ENCODE measurements around the gene DLG5.

DNA sequence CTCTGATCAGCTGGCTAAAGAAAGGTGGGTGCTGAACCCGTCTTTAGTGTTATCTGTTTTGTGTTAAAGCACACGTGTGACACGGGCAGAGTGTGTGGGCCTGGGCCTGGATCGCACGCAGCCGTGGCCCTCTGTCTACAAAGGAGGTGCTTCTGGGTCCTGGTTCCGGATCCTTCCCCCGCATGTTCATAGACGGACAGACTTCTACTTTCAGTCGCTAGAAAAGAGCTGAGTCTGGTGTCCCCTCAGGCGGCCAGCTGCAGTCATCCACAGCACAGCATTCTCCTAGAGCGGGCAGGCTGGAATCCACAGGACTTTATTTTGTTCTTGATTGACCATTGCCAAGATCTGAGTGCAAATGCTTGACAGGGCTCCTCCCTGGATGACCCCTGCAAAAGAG lies 134.4 kb downstream of the DLG5 start:
- TF ChIP-seq CBX8 (IDR thresholded peaks at IDR 0.05) (no peak), POLR2A (IDR thresholded peaks at IDR 0.05; ENCODE audit: low read length) (no peak), SREBF2 (IDR thresholded peaks at IDR 0.05) (no peak)
- TF ChIP-seq, protein P1, sequence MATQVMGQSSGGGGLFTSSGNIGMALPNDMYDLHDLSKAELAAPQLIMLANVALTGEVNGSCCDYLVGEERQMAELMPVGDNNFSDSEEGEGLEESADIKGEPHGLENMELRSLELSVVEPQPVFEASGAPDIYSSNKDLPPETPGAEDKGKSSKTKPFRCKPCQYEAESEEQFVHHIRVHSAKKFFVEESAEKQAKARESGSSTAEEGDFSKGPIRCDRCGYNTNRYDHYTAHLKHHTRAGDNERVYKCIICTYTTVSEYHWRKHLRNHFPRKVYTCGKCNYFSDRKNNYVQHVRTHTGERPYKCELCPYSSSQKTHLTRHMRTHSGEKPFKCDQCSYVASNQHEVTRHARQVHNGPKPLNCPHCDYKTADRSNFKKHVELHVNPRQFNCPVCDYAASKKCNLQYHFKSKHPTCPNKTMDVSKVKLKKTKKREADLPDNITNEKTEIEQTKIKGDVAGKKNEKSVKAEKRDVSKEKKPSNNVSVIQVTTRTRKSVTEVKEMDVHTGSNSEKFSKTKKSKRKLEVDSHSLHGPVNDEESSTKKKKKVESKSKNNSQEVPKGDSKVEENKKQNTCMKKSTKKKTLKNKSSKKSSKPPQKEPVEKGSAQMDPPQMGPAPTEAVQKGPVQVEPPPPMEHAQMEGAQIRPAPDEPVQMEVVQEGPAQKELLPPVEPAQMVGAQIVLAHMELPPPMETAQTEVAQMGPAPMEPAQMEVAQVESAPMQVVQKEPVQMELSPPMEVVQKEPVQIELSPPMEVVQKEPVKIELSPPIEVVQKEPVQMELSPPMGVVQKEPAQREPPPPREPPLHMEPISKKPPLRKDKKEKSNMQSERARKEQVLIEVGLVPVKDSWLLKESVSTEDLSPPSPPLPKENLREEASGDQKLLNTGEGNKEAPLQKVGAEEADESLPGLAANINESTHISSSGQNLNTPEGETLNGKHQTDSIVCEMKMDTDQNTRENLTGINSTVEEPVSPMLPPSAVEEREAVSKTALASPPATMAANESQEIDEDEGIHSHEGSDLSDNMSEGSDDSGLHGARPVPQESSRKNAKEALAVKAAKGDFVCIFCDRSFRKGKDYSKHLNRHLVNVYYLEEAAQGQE (IDR thresholded peaks at IDR 0.05), result no peak
- TF ChIP-seq, protein P2, sequence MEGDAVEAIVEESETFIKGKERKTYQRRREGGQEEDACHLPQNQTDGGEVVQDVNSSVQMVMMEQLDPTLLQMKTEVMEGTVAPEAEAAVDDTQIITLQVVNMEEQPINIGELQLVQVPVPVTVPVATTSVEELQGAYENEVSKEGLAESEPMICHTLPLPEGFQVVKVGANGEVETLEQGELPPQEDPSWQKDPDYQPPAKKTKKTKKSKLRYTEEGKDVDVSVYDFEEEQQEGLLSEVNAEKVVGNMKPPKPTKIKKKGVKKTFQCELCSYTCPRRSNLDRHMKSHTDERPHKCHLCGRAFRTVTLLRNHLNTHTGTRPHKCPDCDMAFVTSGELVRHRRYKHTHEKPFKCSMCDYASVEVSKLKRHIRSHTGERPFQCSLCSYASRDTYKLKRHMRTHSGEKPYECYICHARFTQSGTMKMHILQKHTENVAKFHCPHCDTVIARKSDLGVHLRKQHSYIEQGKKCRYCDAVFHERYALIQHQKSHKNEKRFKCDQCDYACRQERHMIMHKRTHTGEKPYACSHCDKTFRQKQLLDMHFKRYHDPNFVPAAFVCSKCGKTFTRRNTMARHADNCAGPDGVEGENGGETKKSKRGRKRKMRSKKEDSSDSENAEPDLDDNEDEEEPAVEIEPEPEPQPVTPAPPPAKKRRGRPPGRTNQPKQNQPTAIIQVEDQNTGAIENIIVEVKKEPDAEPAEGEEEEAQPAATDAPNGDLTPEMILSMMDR (IDR thresholded peaks at IDR 0.05), result no peak
- TF ChIP-seq, protein P3, sequence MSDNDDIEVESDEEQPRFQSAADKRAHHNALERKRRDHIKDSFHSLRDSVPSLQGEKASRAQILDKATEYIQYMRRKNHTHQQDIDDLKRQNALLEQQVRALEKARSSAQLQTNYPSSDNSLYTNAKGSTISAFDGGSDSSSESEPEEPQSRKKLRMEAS (IDR thresholded peaks at IDR 0.05), result no peak

Data from A549 (cell line).